ENCODE results near the gene SP4. TPM values are rescaled to one million over a fixed set of nuclear protein-coding genes. Genes with fewer than 3 reads are reported as not detected.
"Not testable (repeated sequence)": the region's sequence is repeated elsewhere in the genome, so short reads cannot be mapped to it uniquely, and the experiment has no call there.

Gene SP4
- total RNA-seq, 2 donors from 2014 or later = 12.7 to 16.8 TPM

DNA sequence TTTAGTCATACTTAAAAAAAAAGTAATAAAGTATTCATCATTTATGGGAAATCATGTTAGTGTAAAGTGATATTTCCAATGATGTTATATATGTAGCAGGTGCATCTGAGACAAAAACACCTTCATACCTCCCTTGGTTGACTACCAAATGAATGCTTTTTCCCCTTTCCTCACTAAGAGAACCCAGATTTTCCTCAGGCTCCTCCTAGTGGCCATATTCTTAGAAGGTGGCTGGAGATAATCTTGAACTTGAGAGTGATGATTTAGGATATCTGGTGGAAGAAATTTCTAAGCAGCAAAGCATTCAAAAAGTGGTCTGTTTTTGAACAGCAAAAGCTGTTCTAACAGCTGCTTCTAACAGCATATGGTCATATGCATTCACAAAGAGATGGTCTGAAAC, 98.1 kb downstream of the SP4 start:
- Histone ChIP-seq H3K4me3 (ENCODE audit: low read length) (no peak overlapping the region), H3K9ac (ENCODE audit: extremely low read depth, low read length, poor library complexity, severe bottlenecking) (no peak overlapping the region), H3K27ac (ENCODE audit: low read depth, low read length) (no peak overlapping the region), H3K27me3 (ENCODE audit: control insufficient read depth, insufficient read depth, low read length, poor library complexity, severe bottlenecking) (peaks cover 9% of the 10 kb centered on the region), H3K36me3 (ENCODE audit: control insufficient read depth, insufficient read depth, low read length) (no peaks in the 10 kb centered on the region), H3K4me1 (ENCODE audit: control insufficient read depth, insufficient read depth, low read length) (no peaks in the 10 kb centered on the region), H3K9me3 (ENCODE audit: control insufficient read depth, low read length) (peaks cover 18% of the 10 kb centered on the region)
- no peak overlapping the region for H3K27ac Mint-ChIP-seq
- TF ChIP-seq, protein P1, sequence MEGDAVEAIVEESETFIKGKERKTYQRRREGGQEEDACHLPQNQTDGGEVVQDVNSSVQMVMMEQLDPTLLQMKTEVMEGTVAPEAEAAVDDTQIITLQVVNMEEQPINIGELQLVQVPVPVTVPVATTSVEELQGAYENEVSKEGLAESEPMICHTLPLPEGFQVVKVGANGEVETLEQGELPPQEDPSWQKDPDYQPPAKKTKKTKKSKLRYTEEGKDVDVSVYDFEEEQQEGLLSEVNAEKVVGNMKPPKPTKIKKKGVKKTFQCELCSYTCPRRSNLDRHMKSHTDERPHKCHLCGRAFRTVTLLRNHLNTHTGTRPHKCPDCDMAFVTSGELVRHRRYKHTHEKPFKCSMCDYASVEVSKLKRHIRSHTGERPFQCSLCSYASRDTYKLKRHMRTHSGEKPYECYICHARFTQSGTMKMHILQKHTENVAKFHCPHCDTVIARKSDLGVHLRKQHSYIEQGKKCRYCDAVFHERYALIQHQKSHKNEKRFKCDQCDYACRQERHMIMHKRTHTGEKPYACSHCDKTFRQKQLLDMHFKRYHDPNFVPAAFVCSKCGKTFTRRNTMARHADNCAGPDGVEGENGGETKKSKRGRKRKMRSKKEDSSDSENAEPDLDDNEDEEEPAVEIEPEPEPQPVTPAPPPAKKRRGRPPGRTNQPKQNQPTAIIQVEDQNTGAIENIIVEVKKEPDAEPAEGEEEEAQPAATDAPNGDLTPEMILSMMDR (conservative IDR thresholded peaks at IDR 0.05) = peak; percentile 58
- H3K36me3 Mint-ChIP-seq (ENCODE audit: low read depth) = no peaks in the 10 kb centered on the region
- peaks cover 9% of the 10 kb centered on the region for H3K27me3 Mint-ChIP-seq (ENCODE audit: insufficient read depth)
- H3K4me1 Mint-ChIP-seq = no peaks in the 10 kb centered on the region
- H3K4me3 Mint-ChIP-seq = no peak overlapping the region
- H3K9me3 Mint-ChIP-seq = peaks cover 29% of the 10 kb centered on the region
- DNase-seq = no peak

DNA sequence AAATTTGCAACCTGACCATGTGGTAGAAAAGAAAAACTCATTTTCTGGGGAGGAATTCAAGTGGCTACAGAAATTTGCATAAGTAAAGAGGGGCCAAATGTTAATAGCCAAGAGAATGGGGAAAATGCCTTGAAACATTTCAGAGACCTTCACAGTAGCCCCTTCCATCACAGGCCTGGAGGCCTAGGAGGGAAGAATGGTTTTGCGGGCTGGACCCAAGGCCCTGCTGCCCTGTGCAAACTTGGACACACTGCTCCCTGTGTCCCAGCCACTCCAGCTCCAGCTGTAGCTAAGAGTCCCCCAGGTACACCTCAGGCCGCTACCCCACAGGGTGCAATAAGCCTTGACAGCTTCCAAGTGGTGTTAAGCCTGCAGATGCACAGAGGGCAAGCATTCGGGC, 98.6 kb downstream of the SP4 start:
- H3K27ac Mint-ChIP-seq = no peak overlapping the region
- H3K4me1 ChIP-seq (ENCODE audit: control insufficient read depth, insufficient read depth, low read length) = no peaks in the 10 kb centered on the region
- peaks cover 22% of the 10 kb centered on the region for H3K9me3 ChIP-seq (ENCODE audit: control insufficient read depth, low read length)
- 83 to 92% methylated on average over 1 to 3 of the region's 3 CpGs for WGBS, 2 experiments (ENCODE audit: insufficient coverage in 1 of 2, insufficient read length in 1 of 2)
- no peaks in the 10 kb centered on the region for H3K36me3 Mint-ChIP-seq (ENCODE audit: low read depth)
- H3K4me3 ChIP-seq (ENCODE audit: low read length) = no peak overlapping the region
- TF ChIP-seq, protein P1 (conservative IDR thresholded peaks at IDR 0.05) = no peak
- H3K4me1 Mint-ChIP-seq = no peaks in the 10 kb centered on the region
- no peaks in the 10 kb centered on the region for H3K36me3 ChIP-seq (ENCODE audit: control insufficient read depth, insufficient read depth, low read length)
- peaks cover 9% of the 10 kb centered on the region for H3K27me3 ChIP-seq (ENCODE audit: control insufficient read depth, insufficient read depth, low read length, poor library complexity, severe bottlenecking)
- H3K27ac ChIP-seq (ENCODE audit: low read depth, low read length) = no peak overlapping the region
- H3K9me3 Mint-ChIP-seq = peaks cover 33% of the 10 kb centered on the region
- DNase-seq = no peak
- H3K27me3 Mint-ChIP-seq (ENCODE audit: insufficient read depth) = peaks cover 9% of the 10 kb centered on the region
- no peak overlapping the region for H3K4me3 Mint-ChIP-seq
- no peak overlapping the region for H3K9ac ChIP-seq (ENCODE audit: extremely low read depth, low read length, poor library complexity, severe bottlenecking)

DNA sequence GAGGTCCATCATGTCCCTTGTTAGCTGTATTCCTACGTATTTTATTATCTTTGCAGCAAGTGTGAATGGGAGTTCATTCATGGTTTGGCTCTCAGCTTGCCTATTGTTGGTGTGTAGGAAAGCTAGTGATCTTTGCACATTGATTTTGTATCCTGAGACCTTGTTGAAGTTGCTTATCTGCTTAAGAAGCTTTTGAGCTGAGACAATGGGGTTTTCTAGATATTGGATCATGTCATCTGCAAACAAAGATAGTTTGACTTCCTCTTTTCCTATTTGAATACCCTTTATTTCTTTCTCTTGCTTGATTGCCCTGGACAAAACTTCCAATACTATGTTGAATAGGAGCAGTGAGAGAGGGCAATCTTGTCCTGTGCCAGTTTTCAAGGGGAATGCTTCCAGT, 104.6 kb downstream of the SP4 start:
- H3K36me3 Mint-ChIP-seq (ENCODE audit: low read depth); H3K27ac Mint-ChIP-seq; DNase-seq; H3K36me3 ChIP-seq (ENCODE audit: control insufficient read depth, insufficient read depth, low read length); H3K4me3 Mint-ChIP-seq; H3K4me1 ChIP-seq (ENCODE audit: control insufficient read depth, insufficient read depth, low read length); H3K27me3 ChIP-seq (ENCODE audit: control insufficient read depth, insufficient read depth, low read length, poor library complexity, severe bottlenecking); H3K27ac ChIP-seq (ENCODE audit: low read depth, low read length); H3K4me3 ChIP-seq (ENCODE audit: low read length); H3K4me1 Mint-ChIP-seq; H3K9ac ChIP-seq (ENCODE audit: extremely low read depth, low read length, poor library complexity, severe bottlenecking): not testable (repeated sequence)
- 52 to 80% methylated on average over 1 of the region's 1 CpG for WGBS, 2 experiments (ENCODE audit: insufficient coverage in 1 of 2, insufficient read length in 1 of 2)
- Mint-ChIP-seq H3K27me3 (ENCODE audit: insufficient read depth) (peaks cover 28% of the 10 kb centered on the region), H3K9me3 (peaks cover 36% of the 10 kb centered on the region)
- H3K9me3 ChIP-seq (ENCODE audit: control insufficient read depth, low read length) = peaks cover 16% of the 10 kb centered on the region

DNA sequence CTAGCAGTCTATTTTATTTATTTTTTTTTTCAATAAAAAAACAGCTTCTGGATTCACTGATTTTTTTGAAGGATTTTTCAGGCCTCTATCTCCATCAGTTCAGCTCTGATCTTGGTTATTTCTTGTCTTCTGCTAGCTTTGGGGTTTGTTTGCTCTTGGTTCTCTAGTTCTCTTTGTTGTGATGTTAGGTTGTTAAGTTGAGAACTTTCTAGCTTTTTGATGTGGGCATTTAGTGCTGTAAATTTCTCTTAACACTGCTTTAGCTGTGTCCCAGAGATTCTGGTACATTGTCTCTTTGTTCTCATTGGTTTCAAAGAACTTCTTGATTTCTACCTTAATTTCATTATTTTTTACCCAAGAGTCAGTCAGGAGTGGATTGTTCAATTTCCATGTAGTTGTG, 105.8 kb downstream of the SP4 start:
- H3K4me3 Mint-ChIP-seq, H3K4me1 Mint-ChIP-seq: not testable (repeated sequence)

DNA sequence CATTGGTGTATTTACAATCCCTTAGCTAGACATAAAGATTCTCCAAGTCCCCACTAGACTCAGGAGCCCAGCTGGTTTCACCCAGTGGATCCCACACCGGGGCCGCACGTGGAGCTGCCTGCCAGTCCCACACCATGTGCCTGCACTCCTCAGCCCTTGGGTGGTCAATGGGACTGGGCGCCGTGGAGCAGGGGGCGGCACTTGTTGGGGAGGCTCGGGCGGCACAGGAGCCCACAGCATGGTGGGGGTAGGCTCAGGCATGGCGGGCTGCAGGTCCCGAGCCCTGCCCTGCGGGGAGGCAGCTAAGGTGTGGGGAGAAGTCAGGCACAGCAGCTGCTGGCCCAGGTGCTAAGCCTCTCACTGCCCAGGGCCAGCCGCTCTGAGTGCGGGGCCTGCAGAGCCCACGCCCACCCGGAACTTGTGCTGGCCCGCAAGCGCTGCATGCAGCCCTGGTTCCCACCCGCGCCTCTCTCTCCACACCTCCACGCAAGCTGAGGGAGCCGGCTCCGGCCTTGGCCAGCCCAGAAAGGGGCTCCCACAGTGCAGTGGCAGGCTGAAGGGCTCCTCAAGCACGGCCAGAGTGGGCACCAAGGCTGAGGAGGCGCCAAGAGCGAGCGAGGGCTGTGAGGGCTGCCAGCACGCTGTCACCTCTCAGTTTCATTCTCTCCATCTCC, 108.7 kb downstream of the SP4 start:
- not testable (repeated sequence) for H3K27ac Mint-ChIP-seq; H3K36me3 Mint-ChIP-seq (ENCODE audit: low read depth); DNase-seq; H3K27ac ChIP-seq (ENCODE audit: low read depth, low read length); H3K4me3 ChIP-seq (ENCODE audit: low read length); H3K36me3 ChIP-seq (ENCODE audit: control insufficient read depth, insufficient read depth, low read length); H3K4me1 ChIP-seq (ENCODE audit: control insufficient read depth, insufficient read depth, low read length); H3K4me3 Mint-ChIP-seq; H3K9ac ChIP-seq (ENCODE audit: extremely low read depth, low read length, poor library complexity, severe bottlenecking); H3K9me3 ChIP-seq (ENCODE audit: control insufficient read depth, low read length); H3K4me1 Mint-ChIP-seq
- H3K27me3 ChIP-seq (ENCODE audit: control insufficient read depth, insufficient read depth, low read length, poor library complexity, severe bottlenecking) = peaks cover 20% of the 10 kb centered on the region
- peaks cover 39% of the 10 kb centered on the region for H3K27me3 Mint-ChIP-seq (ENCODE audit: insufficient read depth)
- H3K9me3 Mint-ChIP-seq = peaks cover 25% of the 10 kb centered on the region
- WGBS, 2 experiments (ENCODE audit: insufficient coverage in 1 of 2, insufficient read length in 1 of 2) = 92 to 95% methylated on average over 2 to 27 of the region's 27 CpGs

More for the DNA sequence above, 105.8 kb downstream of the SP4 start:
- not testable (repeated sequence) for DNase-seq; H3K36me3 Mint-ChIP-seq (ENCODE audit: low read depth); H3K27me3 ChIP-seq (ENCODE audit: control insufficient read depth, insufficient read depth, low read length, poor library complexity, severe bottlenecking); H3K4me3 ChIP-seq (ENCODE audit: low read length); H3K9ac ChIP-seq (ENCODE audit: extremely low read depth, low read length, poor library complexity, severe bottlenecking); H3K36me3 ChIP-seq (ENCODE audit: control insufficient read depth, insufficient read depth, low read length); H3K27ac Mint-ChIP-seq; H3K27ac ChIP-seq (ENCODE audit: low read depth, low read length); H3K4me1 ChIP-seq (ENCODE audit: control insufficient read depth, insufficient read depth, low read length)
- peaks cover 28% of the 10 kb centered on the region for H3K27me3 Mint-ChIP-seq (ENCODE audit: insufficient read depth)
- peaks cover 34% of the 10 kb centered on the region for H3K9me3 Mint-ChIP-seq
- peaks cover 16% of the 10 kb centered on the region for H3K9me3 ChIP-seq (ENCODE audit: control insufficient read depth, low read length)
